Measurements from ENCODE around the gene SLC10A7.

DNA sequence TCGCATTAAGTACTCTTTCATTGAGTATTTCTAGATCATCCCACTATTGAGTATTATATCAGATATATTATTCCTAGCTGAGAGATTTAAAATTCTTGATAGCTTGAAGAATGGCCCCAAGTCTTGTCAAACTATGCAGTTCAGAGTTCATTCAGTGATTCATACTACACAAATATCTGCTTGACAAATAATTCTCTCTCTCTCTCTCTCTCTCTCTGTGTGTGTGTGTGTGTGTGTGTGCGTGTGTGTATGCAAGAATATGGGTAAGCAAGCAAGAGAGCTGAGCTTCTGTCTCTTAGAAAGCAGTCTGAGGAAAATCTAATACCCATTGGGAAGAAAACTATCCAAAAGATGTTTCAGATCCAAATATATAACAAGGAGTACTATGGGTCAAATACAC lies 142.0 kb downstream of the SLC10A7 start:
- TF ChIP-seq CTCF (IDR thresholded peaks at IDR 0.05; ENCODE audit: insufficient read depth, low read depth, low read length) (no peak), EZH2 (IDR thresholded peaks at IDR 0.05; ENCODE audit: insufficient read depth, low read length) (no peak)
